ENCODE data around the gene CCP110. TPM values are rescaled to one million over a fixed set of nuclear protein-coding genes. Genes with fewer than 3 reads are reported as not detected.

The CCP110 gene, protein sequence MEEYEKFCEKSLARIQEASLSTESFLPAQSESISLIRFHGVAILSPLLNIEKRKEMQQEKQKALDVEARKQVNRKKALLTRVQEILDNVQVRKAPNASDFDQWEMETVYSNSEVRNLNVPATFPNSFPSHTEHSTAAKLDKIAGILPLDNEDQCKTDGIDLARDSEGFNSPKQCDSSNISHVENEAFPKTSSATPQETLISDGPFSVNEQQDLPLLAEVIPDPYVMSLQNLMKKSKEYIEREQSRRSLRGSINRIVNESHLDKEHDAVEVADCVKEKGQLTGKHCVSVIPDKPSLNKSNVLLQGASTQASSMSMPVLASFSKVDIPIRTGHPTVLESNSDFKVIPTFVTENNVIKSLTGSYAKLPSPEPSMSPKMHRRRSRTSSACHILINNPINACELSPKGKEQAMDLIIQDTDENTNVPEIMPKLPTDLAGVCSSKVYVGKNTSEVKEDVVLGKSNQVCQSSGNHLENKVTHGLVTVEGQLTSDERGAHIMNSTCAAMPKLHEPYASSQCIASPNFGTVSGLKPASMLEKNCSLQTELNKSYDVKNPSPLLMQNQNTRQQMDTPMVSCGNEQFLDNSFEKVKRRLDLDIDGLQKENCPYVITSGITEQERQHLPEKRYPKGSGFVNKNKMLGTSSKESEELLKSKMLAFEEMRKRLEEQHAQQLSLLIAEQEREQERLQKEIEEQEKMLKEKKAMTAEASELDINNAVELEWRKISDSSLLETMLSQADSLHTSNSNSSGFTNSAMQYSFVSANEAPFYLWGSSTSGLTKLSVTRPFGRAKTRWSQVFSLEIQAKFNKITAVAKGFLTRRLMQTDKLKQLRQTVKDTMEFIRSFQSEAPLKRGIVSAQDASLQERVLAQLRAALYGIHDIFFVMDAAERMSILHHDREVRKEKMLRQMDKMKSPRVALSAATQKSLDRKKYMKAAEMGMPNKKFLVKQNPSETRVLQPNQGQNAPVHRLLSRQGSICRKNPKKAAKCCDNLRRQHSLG
- total RNA-seq (10 to 100 TPM; 12.3 to 18.8 (median 17.1) TPM), total RNA-seq (25.9 to 68.6 (median 37.2) reads per million in 29 experiments)
- 17.1 TPM for total RNA-seq (2013)

DNA sequence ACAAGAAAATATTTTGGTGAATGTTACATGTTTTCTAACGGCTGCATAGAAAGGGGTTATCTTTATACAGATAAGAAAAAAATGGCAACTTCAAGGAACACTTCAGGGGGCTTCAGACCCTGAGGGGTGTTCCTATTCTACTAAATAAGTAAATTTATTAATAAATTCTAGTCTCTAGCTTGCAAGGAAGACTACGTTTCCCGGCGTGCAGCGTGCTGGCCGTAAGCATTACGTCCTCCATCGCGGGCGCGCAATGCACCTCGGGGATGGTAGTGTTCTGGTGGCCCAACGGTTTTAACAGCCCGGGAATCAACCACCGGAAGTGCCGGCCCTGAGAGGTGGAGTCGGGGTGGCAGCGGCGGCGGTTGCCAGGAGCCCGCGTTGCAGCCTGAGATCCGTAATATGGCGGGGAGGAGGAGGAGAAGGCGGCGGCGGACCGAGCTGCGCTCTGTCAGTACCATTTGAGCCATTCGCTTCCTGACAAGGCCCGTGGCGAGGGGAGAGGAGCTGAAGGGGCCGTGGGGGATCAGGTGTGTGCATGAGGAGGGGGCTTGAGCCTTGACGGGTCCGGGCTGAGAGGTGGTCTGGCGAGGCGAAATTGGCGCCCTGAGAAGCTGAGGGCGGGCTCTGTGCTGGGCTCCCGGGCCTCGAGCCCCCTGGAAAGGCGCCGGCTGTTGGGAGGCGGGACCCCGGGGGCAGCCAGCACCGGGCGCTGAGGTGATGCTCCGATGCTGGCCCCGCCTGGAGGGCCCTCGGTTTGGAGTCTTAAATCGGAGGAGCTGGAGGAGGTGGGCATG is at the start of gene CCP110:
Gene CCP110 (plus strand): TSS at position 384 of the 797 bp plus-strand sequence. CDS start 3,940 bp downstream, outside the sequence.
- no peaks in the 10 kb centered on the region for H3K9me3 Mint-ChIP-seq
- peak within 1 kb of the TSS; percentile 75 to 95 for H3K27ac Mint-ChIP-seq
- ChIA-PET POLR2A (interaction anchor here (0.5 to 1.4 kb wide), 3 partner anchors 17 to 32 kb away, joined by 3 to 7 read pairs (median 3); partner anchors contain the start of gene VPS35L (in 1 of the 2)), CTCF (interaction anchor here (0.6 to 3.7 kb wide), 7 partner anchors 8 to 443 kb away, joined by 3 to 47 read pairs (median 3); partner anchors contain the start of gene VPS35L (in 2 of the 2))
- peaks cover 46 to 58% (median 55%) of the 10 kb centered on the region in 3 donors for H3K4me1 Mint-ChIP-seq
- no peaks in the 10 kb centered on the region for H3K27me3 ChIP-seq (replicated peaks in 1 of 2; ENCODE audit: control insufficient read depth in 2 of 2, extremely low read depth in 1 of 2, insufficient read depth in 2 of 2, low read length in 1 of 2)
- H3K27ac ChIP-seq (ENCODE audit: low read length) = peak within 1 kb of the TSS; percentile 9
- H3K27me3 Mint-ChIP-seq = no peaks in the 10 kb centered on the region
- H3K4me1 ChIP-seq (ENCODE audit: control insufficient read depth in 1 of 2, extremely low read depth in 1 of 2, insufficient read depth in 2 of 2, low read length in 2 of 2) = peaks cover 21 to 42% of the 10 kb centered on the region in 2 experiments
- H3K4me3 Mint-ChIP-seq = peak within 1 kb of the TSS; percentile 93 to 99 (median 97)
- H3K4me3 ChIP-seq (ENCODE audit: control insufficient read depth in 1 of 2, extremely low read depth in 1 of 2, low read length in 1 of 2) = peak within 1 kb of the TSS; percentile 77 to 82
- H3K9me3 ChIP-seq = no peaks in the 10 kb centered on the region
- DNase-seq (peak; percentile 83 to 98 (median 94)), ATAC-seq (replicated peaks in 1 of 4) (peak; percentile 85 to 88 (median 87))
- H3K36me3 Mint-ChIP-seq = peaks cover 7% of the 10 kb centered on the region
- WGBS (ENCODE audit: insufficient coverage) = 0% methylated on average over 46 of the region's 51 CpGs
- H3K36me3 ChIP-seq (ENCODE audit: control insufficient read depth in 2 of 2, extremely low read depth in 1 of 2, insufficient read depth in 1 of 2, low read length in 1 of 2) = peaks cover 0 to 8% of the 10 kb centered on the region in 2 donors

DNA sequence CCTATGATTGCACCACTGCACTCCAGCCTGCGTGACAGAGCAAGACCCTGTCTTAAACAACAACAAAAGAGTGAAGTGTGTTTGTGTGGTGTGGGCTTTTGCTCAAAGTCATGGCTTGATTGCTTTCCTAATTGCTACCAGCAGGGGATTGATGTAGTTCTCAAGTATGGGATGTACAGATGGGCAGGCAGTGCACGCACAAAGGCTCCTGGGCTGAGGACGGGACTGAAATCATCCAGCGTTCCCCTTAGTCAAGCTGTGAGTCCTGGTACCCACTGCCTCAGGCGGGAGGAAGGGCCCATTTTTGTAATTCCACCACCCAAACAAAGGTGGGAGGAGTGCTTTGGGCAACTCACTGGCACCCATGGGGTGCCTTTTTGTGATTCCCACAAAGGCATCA is 49.1 kb upstream of the CCP110 start:
- POLR2A ChIA-PET = no interaction called here
- WGBS (ENCODE audit: insufficient coverage) = 90% methylated on average over 2 of the region's 5 CpGs

DNA sequence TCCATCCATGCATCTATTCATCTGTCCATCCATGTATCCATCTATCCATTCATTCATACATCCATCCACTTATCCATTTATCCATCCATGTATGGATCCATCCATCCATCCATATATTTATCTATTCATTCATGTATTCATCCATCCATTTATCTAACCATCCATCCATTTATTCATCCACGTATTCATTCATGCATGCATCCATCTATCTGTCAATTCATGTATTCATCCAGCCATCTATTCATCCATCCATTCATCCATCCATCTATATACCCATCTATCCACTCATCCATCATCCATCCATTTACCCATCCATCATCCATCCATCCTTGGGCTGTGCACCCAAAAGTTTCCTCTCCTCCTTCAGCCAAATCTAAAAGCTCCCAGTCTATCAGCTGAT is 45.2 kb upstream of the CCP110 start:
- ATAC-seq (replicated peaks in 1 of 4) (no peak), DNase-seq (no peak)
- Mint-ChIP-seq H3K4me1 (no peaks in the 10 kb centered on the region), H3K27ac (no peak overlapping the region), H3K27me3 (peaks cover 4 to 5% of the 10 kb centered on the region in 2 donors), H3K36me3 (no peaks in the 10 kb centered on the region), H3K9me3 (no peaks in the 10 kb centered on the region), H3K4me3 (no peak overlapping the region)
- 67% methylated on average over 1 of the region's 1 CpG for WGBS (ENCODE audit: insufficient coverage)
- ChIA-PET POLR2A (no interaction called here), CTCF (no interaction called here)
- Histone ChIP-seq H3K4me3 (ENCODE audit: control insufficient read depth in 1 of 2, extremely low read depth in 1 of 2, low read length in 1 of 2) (no peak overlapping the region), H3K9me3 (no peaks in the 10 kb centered on the region), H3K36me3 (ENCODE audit: control insufficient read depth in 2 of 2, extremely low read depth in 1 of 2, insufficient read depth in 1 of 2, low read length in 1 of 2) (no peaks in the 10 kb centered on the region), H3K27me3 (replicated peaks in 1 of 2; ENCODE audit: control insufficient read depth in 2 of 2, extremely low read depth in 1 of 2, insufficient read depth in 2 of 2, low read length in 1 of 2) (peaks cover 0 to 3% of the 10 kb centered on the region in 2 experiments), H3K27ac (ENCODE audit: low read length) (no peak overlapping the region), H3K4me1 (ENCODE audit: control insufficient read depth in 1 of 2, extremely low read depth in 1 of 2, insufficient read depth in 2 of 2, low read length in 2 of 2) (no peaks in the 10 kb centered on the region)

More for the DNA sequence above, 49.1 kb upstream of the CCP110 start:
- Histone ChIP-seq H3K27me3 (replicated peaks in 1 of 2; ENCODE audit: control insufficient read depth in 2 of 2, extremely low read depth in 1 of 2, insufficient read depth in 2 of 2, low read length in 1 of 2) (peaks cover 0 to 7% of the 10 kb centered on the region in 2 experiments), H3K4me1 (ENCODE audit: control insufficient read depth in 1 of 2, extremely low read depth in 1 of 2, insufficient read depth in 2 of 2, low read length in 2 of 2) (no peaks in the 10 kb centered on the region), H3K9me3 (no peaks in the 10 kb centered on the region), H3K36me3 (ENCODE audit: control insufficient read depth in 2 of 2, extremely low read depth in 1 of 2, insufficient read depth in 1 of 2, low read length in 1 of 2) (no peaks in the 10 kb centered on the region), H3K27ac (ENCODE audit: low read length) (no peak overlapping the region), H3K4me3 (ENCODE audit: control insufficient read depth in 1 of 2, extremely low read depth in 1 of 2, low read length in 1 of 2) (no peak overlapping the region)
- ATAC-seq (replicated peaks in 1 of 4) (no peak), DNase-seq (no peak)
- CTCF ChIA-PET = no interaction called here
- H3K4me1 Mint-ChIP-seq = no peaks in the 10 kb centered on the region
- no peaks in the 10 kb centered on the region for H3K9me3 Mint-ChIP-seq
- H3K36me3 Mint-ChIP-seq = no peaks in the 10 kb centered on the region
- H3K4me3 Mint-ChIP-seq = no peak overlapping the region
- no peak overlapping the region for H3K27ac Mint-ChIP-seq
- peaks cover 4 to 5% of the 10 kb centered on the region in 2 donors for H3K27me3 Mint-ChIP-seq

DNA sequence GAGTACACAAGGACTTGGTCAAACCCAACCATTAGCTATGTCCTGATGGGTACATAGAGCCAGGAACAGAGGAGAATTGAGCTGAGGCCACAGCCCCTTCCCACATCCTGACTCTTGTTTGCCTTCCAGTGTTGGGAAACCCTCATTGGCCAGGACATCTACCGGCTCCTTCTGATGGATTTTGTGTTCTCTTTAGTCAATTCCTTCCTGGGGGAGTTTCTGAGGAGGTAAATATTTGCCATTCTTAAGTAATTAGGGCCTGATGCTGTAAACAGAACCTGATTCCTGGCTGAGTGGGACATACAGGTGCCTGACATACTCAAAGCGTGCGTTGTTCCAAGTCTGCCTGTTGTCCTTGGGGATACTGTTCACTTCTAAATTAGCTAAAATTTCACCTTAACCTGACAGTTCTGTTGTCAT is 44.4 kb upstream of the CCP110 start:
- Histone ChIP-seq H3K36me3 (ENCODE audit: control insufficient read depth in 2 of 2, extremely low read depth in 1 of 2, insufficient read depth in 1 of 2, low read length in 1 of 2) (no peaks in the 10 kb centered on the region), H3K9me3 (no peaks in the 10 kb centered on the region), H3K27ac (ENCODE audit: low read length) (no peak overlapping the region), H3K4me1 (ENCODE audit: control insufficient read depth in 1 of 2, extremely low read depth in 1 of 2, insufficient read depth in 2 of 2, low read length in 2 of 2) (no peaks in the 10 kb centered on the region), H3K4me3 (ENCODE audit: control insufficient read depth in 1 of 2, extremely low read depth in 1 of 2, low read length in 1 of 2) (no peak overlapping the region), H3K27me3 (replicated peaks in 1 of 2; ENCODE audit: control insufficient read depth in 2 of 2, extremely low read depth in 1 of 2, insufficient read depth in 2 of 2, low read length in 1 of 2) (peaks cover 0 to 3% of the 10 kb centered on the region in 2 experiments)
- ATAC-seq (replicated peaks in 1 of 4) = no peak
- no peaks in the 10 kb centered on the region for H3K4me1 Mint-ChIP-seq
- H3K36me3 Mint-ChIP-seq = no peaks in the 10 kb centered on the region
- 100% methylated on average over 2 of the region's 3 CpGs for WGBS (ENCODE audit: insufficient coverage)
- DNase-seq = no peak
- no peaks in the 10 kb centered on the region for H3K9me3 Mint-ChIP-seq
- H3K27ac Mint-ChIP-seq = no peak overlapping the region
- CTCF ChIA-PET = no interaction called here
- no peak overlapping the region for H3K4me3 Mint-ChIP-seq
- POLR2A ChIA-PET = no interaction called here
- peaks cover 4 to 5% of the 10 kb centered on the region in 2 donors for H3K27me3 Mint-ChIP-seq

DNA sequence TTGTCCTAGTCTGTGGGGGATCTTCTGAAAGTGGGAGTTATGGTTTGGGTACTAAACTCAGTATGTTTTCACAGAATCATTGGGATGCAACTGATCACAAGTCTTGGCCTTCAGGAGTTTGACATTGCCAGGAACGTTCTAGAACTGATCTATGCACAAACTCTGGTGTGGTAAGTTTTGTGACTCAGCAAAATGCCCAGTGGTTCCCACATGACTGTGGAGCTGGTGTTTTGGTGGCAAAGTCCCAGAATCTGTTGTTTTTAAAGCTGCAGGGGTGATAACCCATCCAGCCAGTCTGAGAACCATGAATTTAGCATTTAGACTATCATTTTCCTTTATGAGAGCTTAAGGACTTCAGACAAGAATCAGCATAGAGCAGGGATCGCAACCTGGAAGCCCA is 42.4 kb upstream of the CCP110 start:
- Histone ChIP-seq H3K27me3 (replicated peaks in 1 of 2; ENCODE audit: control insufficient read depth in 2 of 2, extremely low read depth in 1 of 2, insufficient read depth in 2 of 2, low read length in 1 of 2) (no peaks in the 10 kb centered on the region), H3K4me3 (ENCODE audit: control insufficient read depth in 1 of 2, extremely low read depth in 1 of 2, low read length in 1 of 2) (no peak overlapping the region), H3K4me1 (ENCODE audit: control insufficient read depth in 1 of 2, extremely low read depth in 1 of 2, insufficient read depth in 2 of 2, low read length in 2 of 2) (no peaks in the 10 kb centered on the region), H3K9me3 (no peaks in the 10 kb centered on the region), H3K27ac (ENCODE audit: low read length) (no peak overlapping the region), H3K36me3 (ENCODE audit: control insufficient read depth in 2 of 2, extremely low read depth in 1 of 2, insufficient read depth in 1 of 2, low read length in 1 of 2) (no peaks in the 10 kb centered on the region)
- H3K4me1 Mint-ChIP-seq = no peaks in the 10 kb centered on the region
- no peak overlapping the region for H3K27ac Mint-ChIP-seq
- CTCF ChIA-PET = no interaction called here
- no peak overlapping the region for H3K4me3 Mint-ChIP-seq
- H3K9me3 Mint-ChIP-seq = no peaks in the 10 kb centered on the region
- DNase-seq = no peak
- no peak for ATAC-seq (replicated peaks in 1 of 4)
- 57% methylated on average over 2 of the region's 2 CpGs for WGBS (ENCODE audit: insufficient coverage)
- POLR2A ChIA-PET = no interaction called here
- peaks cover 4 to 5% of the 10 kb centered on the region in 2 donors for H3K27me3 Mint-ChIP-seq
- no peaks in the 10 kb centered on the region for H3K36me3 Mint-ChIP-seq
